Measurements from ENCODE around the gene ISG20L2.

The ISG20L2 gene, protein sequence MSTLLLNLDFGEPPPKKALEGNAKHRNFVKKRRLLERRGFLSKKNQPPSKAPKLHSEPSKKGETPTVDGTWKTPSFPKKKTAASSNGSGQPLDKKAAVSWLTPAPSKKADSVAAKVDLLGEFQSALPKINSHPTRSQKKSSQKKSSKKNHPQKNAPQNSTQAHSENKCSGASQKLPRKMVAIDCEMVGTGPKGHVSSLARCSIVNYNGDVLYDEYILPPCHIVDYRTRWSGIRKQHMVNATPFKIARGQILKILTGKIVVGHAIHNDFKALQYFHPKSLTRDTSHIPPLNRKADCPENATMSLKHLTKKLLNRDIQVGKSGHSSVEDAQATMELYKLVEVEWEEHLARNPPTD

GRCh38 chr1:156728599-156729462 lies at the start of gene ISG20L2:
ISG20L2 (minus strand) TSS chr1:156728766; CDS start chr1:156727652, 1,114 bp downstream.
- H3K27ac ChIP-seq: peak within 1 kb of the TSS; percentile 91

GRCh38 chr1:156777573-156777972 lies 49.0 kb upstream of the ISG20L2 start:
- TF ChIP-seq, protein P1, sequence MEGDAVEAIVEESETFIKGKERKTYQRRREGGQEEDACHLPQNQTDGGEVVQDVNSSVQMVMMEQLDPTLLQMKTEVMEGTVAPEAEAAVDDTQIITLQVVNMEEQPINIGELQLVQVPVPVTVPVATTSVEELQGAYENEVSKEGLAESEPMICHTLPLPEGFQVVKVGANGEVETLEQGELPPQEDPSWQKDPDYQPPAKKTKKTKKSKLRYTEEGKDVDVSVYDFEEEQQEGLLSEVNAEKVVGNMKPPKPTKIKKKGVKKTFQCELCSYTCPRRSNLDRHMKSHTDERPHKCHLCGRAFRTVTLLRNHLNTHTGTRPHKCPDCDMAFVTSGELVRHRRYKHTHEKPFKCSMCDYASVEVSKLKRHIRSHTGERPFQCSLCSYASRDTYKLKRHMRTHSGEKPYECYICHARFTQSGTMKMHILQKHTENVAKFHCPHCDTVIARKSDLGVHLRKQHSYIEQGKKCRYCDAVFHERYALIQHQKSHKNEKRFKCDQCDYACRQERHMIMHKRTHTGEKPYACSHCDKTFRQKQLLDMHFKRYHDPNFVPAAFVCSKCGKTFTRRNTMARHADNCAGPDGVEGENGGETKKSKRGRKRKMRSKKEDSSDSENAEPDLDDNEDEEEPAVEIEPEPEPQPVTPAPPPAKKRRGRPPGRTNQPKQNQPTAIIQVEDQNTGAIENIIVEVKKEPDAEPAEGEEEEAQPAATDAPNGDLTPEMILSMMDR (conservative IDR thresholded peaks at IDR 0.05): no peak
- H3K27ac ChIP-seq: 0 out of 2 replicates have a peak overlapping the region, but pooled peaks have one; percentile 5

More at GRCh38 chr1:156728599-156729462, at the start of gene ISG20L2:
- TF ChIP-seq, protein P1 (conservative IDR thresholded peaks at IDR 0.05): no peak

GRCh38 chr1:156776942-156777341 lies 48.4 kb upstream of the ISG20L2 start:
- 0 out of 2 replicates have a peak overlapping the region, but pooled peaks have one; percentile 5 for H3K27ac ChIP-seq
- TF ChIP-seq, protein P1 (conservative IDR thresholded peaks at IDR 0.05): no peak

- no peak overlapping the region for H3K27ac ChIP-seq
- TF ChIP-seq, protein P1 (conservative IDR thresholded peaks at IDR 0.05): no peak
Observed at GRCh38 chr1:156775799-156776198, 47.2 kb upstream of the ISG20L2 start.

- H3K27ac ChIP-seq: no peak overlapping the region
- TF ChIP-seq, protein P1 (conservative IDR thresholded peaks at IDR 0.05): no peak
Observed at GRCh38 chr1:156773607-156774006, 45.0 kb upstream of the ISG20L2 start.

GRCh38 chr1:156772728-156773497 lies 44.3 kb upstream of the ISG20L2 start:
- no peak overlapping the region for H3K27ac ChIP-seq
- TF ChIP-seq, protein P1 (conservative IDR thresholded peaks at IDR 0.05): no peak
